Testis (tissue), 2 donors: ENCODE results near the gene SCGB1A1.

Experiments used
- POLR2A ChIP-seq: fragments of 450-650 bp; IDR thresholded peaks from one replicate; pipeline ENCODE4 v1.6.1; 2017; ENCODE audit warnings: antibody characterized with exemption, mild to moderate bottlenecking, moderate library complexity
- TF ChIP-seq, protein P1 (sequence below), 3 experiments: fragments of 450-650 bp in 2 of 3; fragments of 200-600 bp in 1 of 3; sonication (generic) in 1 of 3; IDR thresholded peaks; one replicate each; pipeline ENCODE4 v1.5.1; 2016 to 2019; ENCODE audit warnings: antibody characterized with exemption in 3 of 3, mild to moderate bottlenecking in 2 of 3, moderate library complexity in 1 of 3

DNA sequence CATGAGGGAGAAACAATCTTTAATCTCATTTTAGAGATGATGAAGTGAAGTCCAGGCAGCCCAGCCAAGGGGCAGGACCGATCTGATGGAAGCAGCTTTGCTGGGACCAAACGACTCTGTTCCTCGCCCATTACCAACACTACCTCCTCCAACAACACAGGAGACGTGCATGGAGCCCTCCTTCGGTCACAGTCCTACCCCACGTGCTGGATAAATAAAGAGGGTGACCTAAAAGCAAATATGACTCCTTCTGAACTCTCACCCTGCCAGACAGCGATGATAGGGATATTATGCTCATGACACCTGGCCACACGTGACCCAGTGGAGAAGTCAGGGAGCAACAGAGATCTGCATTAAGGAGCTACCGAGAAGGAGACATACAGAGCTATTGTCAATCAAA, 26.0 kb downstream of the SCGB1A1 start:
- TF ChIP-seq, protein P1, sequence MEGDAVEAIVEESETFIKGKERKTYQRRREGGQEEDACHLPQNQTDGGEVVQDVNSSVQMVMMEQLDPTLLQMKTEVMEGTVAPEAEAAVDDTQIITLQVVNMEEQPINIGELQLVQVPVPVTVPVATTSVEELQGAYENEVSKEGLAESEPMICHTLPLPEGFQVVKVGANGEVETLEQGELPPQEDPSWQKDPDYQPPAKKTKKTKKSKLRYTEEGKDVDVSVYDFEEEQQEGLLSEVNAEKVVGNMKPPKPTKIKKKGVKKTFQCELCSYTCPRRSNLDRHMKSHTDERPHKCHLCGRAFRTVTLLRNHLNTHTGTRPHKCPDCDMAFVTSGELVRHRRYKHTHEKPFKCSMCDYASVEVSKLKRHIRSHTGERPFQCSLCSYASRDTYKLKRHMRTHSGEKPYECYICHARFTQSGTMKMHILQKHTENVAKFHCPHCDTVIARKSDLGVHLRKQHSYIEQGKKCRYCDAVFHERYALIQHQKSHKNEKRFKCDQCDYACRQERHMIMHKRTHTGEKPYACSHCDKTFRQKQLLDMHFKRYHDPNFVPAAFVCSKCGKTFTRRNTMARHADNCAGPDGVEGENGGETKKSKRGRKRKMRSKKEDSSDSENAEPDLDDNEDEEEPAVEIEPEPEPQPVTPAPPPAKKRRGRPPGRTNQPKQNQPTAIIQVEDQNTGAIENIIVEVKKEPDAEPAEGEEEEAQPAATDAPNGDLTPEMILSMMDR (IDR thresholded peaks at IDR 0.05), result no peak
- no peak for TF ChIP-seq POLR2A
